Sigmoid colon (tissue), 7 donors: ENCODE results near the gene OR51B4. TPM values are rescaled to one million over a fixed set of nuclear protein-coding genes. Genes with fewer than 3 reads are reported as not detected.

ENCODE experiments used
- DNase-seq: peaks from one replicate; pipeline ENCODE4 v3.0.0-alpha.2; 2019
- H3K27ac ChIP-seq, 4 donors: fragments of 200-600 bp; sonication (generic); one replicate each; pipeline ENCODE4 v1.5.1; 2016 to 2019; ENCODE audit warnings: mild to moderate bottlenecking in 1 of 4
- H3K27me3 ChIP-seq, 3 donors: fragments of 200-600 bp; sonication (generic); one replicate each; pipeline ENCODE4 v1.5.1; 2019; ENCODE audit warnings: mild to moderate bottlenecking in 1 of 3
- H3K36me3 ChIP-seq, 4 donors: fragments of 200-600 bp; sonication (generic); one replicate each; pipeline ENCODE4 v1.5.1; 2016 to 2019
- H3K4me1 ChIP-seq, 4 donors: fragments of 200-600 bp; sonication (generic); one replicate each; pipeline ENCODE4 v1.5.1; 2017 to 2019
- H3K4me3 ChIP-seq, 4 donors: fragments of 200-600 bp; sonication (generic); one replicate each; pipeline ENCODE4 v1.5.1; 2017 to 2019; ENCODE audit warnings: mild to moderate bottlenecking in 2 of 4, moderate library complexity in 1 of 4
- H3K9me3 ChIP-seq, 4 donors: fragments of 200-600 bp in 3 of 4; sonication (generic) in 3 of 4; one replicate each; pipeline versions ENCODE4 v1.5.1 to v1.6.1; 2013 to 2019
- CTCF ChIP-seq, 4 experiments: fragments of 450-650 bp in 3 of 4; fragments of 200-600 bp in 1 of 4; IDR thresholded peaks; one replicate each; pipeline ENCODE4 v1.5.1; 2016 to 2019; ENCODE audit warnings: antibody characterized with exemption in 4 of 4, mild to moderate bottlenecking in 3 of 4, moderate library complexity in 2 of 4
- EP300 ChIP-seq, 4 donors: sonication (generic); formaldehyde crosslinking; IDR thresholded peaks; one replicate each; pipeline ENCODE4 v1.6.1; 2017; ENCODE audit warnings: antibody characterized with exemption in 4 of 4
- POLR2A ChIP-seq, 2 donors: fragments of 450-650 bp; IDR thresholded peaks; one replicate each; pipeline ENCODE4 v1.6.1; 2016; ENCODE audit warnings: antibody characterized with exemption in 2 of 2, mild to moderate bottlenecking in 2 of 2, moderate library complexity in 2 of 2
- POLR2AphosphoS5 ChIP-seq, 4 donors: sonication (generic); formaldehyde crosslinking; IDR thresholded peaks; one replicate each; pipeline ENCODE4 v1.6.1; 2017; ENCODE audit warnings: antibody characterized with exemption in 4 of 4
- WGBS, 2 donors: extraction: QIAGEN DNeasy Blood & Tissue Kit; methylation state at CpG; one replicate each; pipeline ENCODE4 v1.1.7; 2013; 5-methylcytosine and 5-hydroxymethylcytosine counted together
- intact Hi-C: fragments of 100-400 bp; cut with DNase I; formaldehyde crosslinking; loops from one replicate; pipeline ENCODE4 v1.15.1; 2023
- polyA plus RNA-seq, 3 donors: library from polyadenylated mRNA; stranded (reverse); fragments of 200-250 nt; gene quantifications; one replicate each; pipeline ENCODE4 v1.2.3, GENCODE V29; 2013
- total RNA-seq, 4 donors: library from RNA; depleted of rRNA; stranded (reverse); fragments of >200 nt; gene quantifications; one replicate each; pipeline ENCODE4 v1.1.0, GENCODE V29; 2016
- donor health status: healthy with polysubstance abuse.
- donor health status: Bipolar disorder and iron deficiency.
- donor health status: healthy.

The OR51B4 gene
- total and polyA plus RNA-seq, 7 donors: not detected

- Histone ChIP-seq H3K9me3 (no peaks in the 10 kb centered on the region), H3K4me3 (no peak overlapping the region), H3K27ac (no peak overlapping the region), H3K4me1 (peaks cover 0 to 7% (median 0%) of the 10 kb centered on the region in 4 donors), H3K27me3 (no peaks in the 10 kb centered on the region), H3K36me3 (no peaks in the 10 kb centered on the region)
- no peak for TF ChIP-seq POLR2AphosphoS5 (IDR thresholded peaks at IDR 0.05)
- no peak for TF ChIP-seq EP300 (IDR thresholded peaks at IDR 0.05)
- TF ChIP-seq POLR2A (IDR thresholded peaks at IDR 0.05): no peak
- TF ChIP-seq CTCF (IDR thresholded peaks at IDR 0.05): no peak
- WGBS, 2 donors: 44 to 51% methylated on average over 2 of the region's 2 CpGs
- no peak for DNase-seq
- intact Hi-C loops: no loop called here
Measured at GRCh38 chr11:5282628-5283027, 19.1 kb downstream of the OR51B4 start.

GRCh38 chr11:5281596-5281995, 20.1 kb downstream of the OR51B4 start:
- H3K27ac ChIP-seq: no peak overlapping the region
- no peak overlapping the region for H3K4me3 ChIP-seq
- no peak for DNase-seq
- H3K9me3 ChIP-seq: no peaks in the 10 kb centered on the region
- intact Hi-C loops: no loop called here
- TF ChIP-seq POLR2A (IDR thresholded peaks at IDR 0.05) (no peak), EP300 (IDR thresholded peaks at IDR 0.05) (no peak), POLR2AphosphoS5 (IDR thresholded peaks at IDR 0.05) (no peak), CTCF (IDR thresholded peaks at IDR 0.05) (no peak)
- no peaks in the 10 kb centered on the region for H3K27me3 ChIP-seq
- H3K4me1 ChIP-seq: peaks cover 0 to 7% (median 0%) of the 10 kb centered on the region in 4 donors
- H3K36me3 ChIP-seq: no peaks in the 10 kb centered on the region

- Histone ChIP-seq H3K36me3 (no peaks in the 10 kb centered on the region), H3K4me1 (peaks cover 0 to 7% (median 0%) of the 10 kb centered on the region in 4 donors), H3K4me3 (no peak overlapping the region), H3K27ac (no peak overlapping the region), H3K27me3 (no peaks in the 10 kb centered on the region), H3K9me3 (no peaks in the 10 kb centered on the region)
- WGBS, 2 donors: 44 to 47% methylated on average over 3 of the region's 3 CpGs
- intact Hi-C loops: no loop called here
- no peak for TF ChIP-seq POLR2A (IDR thresholded peaks at IDR 0.05)
- TF ChIP-seq EP300 (IDR thresholded peaks at IDR 0.05): no peak
- DNase-seq: no peak
Measured at GRCh38 chr11:5280582-5281102, 21.1 kb downstream of the OR51B4 start.

GRCh38 chr11:5279471-5280090, 22.2 kb downstream of the OR51B4 start:
- TF ChIP-seq POLR2AphosphoS5 (IDR thresholded peaks at IDR 0.05): no peak
- TF ChIP-seq EP300 (IDR thresholded peaks at IDR 0.05): no peak
- TF ChIP-seq POLR2A (IDR thresholded peaks at IDR 0.05): no peak
- TF ChIP-seq CTCF (IDR thresholded peaks at IDR 0.05): no peak
- peaks cover 0 to 7% (median 0%) of the 10 kb centered on the region in 4 donors for H3K4me1 ChIP-seq
- no peaks in the 10 kb centered on the region for H3K36me3 ChIP-seq
- intact Hi-C loops: no loop called here
- H3K9me3 ChIP-seq: no peaks in the 10 kb centered on the region
- DNase-seq: no peak
- WGBS, 2 donors: 82 to 83% methylated on average over 4 of the region's 4 CpGs
- H3K4me3 ChIP-seq: no peak overlapping the region
- H3K27me3 ChIP-seq: no peaks in the 10 kb centered on the region
- H3K27ac ChIP-seq: no peak overlapping the region

GRCh38 chr11:5277807-5278382, 23.9 kb downstream of the OR51B4 start:
- Histone ChIP-seq H3K4me1 (peaks cover 0 to 7% (median 0%) of the 10 kb centered on the region in 4 donors), H3K9me3 (no peaks in the 10 kb centered on the region), H3K27ac (no peak overlapping the region), H3K4me3 (no peak overlapping the region), H3K36me3 (no peaks in the 10 kb centered on the region), H3K27me3 (no peaks in the 10 kb centered on the region)
- intact Hi-C loops: no loop called here
- WGBS, 2 donors: 55 to 80% methylated on average over 1 of the region's 1 CpG
- TF ChIP-seq POLR2A (IDR thresholded peaks at IDR 0.05): no peak
- no peak for DNase-seq
